Measurements from ENCODE around the gene PIK3R4.
A peak's percentile ranks its signal among the peaks of the same experiment; 100 is the strongest.

Gene PIK3R4

GRCh38 chr3:130746246-130747039, at the start of gene PIK3R4:
Gene PIK3R4 (minus strand): TSS chr3:130746829. CDS start chr3:130745218, 1,611 bp downstream.
- DNase-seq (ENCODE audit: low spot score): peak; percentile 99

- DNase-seq (ENCODE audit: low spot score): no peak
Observed at GRCh38 chr3:130795396-130795795, 48.8 kb upstream of the PIK3R4 start.

GRCh38 chr3:130792246-130792645, 45.6 kb upstream of the PIK3R4 start:
- no peak for DNase-seq (ENCODE audit: low spot score)

GRCh38 chr3:130789782-130790322, 43.2 kb upstream of the PIK3R4 start:
- DNase-seq (ENCODE audit: low spot score): no peak

- no peak for DNase-seq (ENCODE audit: low spot score)
Observed at GRCh38 chr3:130787422-130788068, 40.9 kb upstream of the PIK3R4 start.

GRCh38 chr3:130786306-130786705, 39.7 kb upstream of the PIK3R4 start:
- DNase-seq (ENCODE audit: low spot score): no peak

GRCh38 chr3:130783629-130784028, 37.0 kb upstream of the PIK3R4 start:
- no peak for DNase-seq (ENCODE audit: low spot score)

- no peak for DNase-seq (ENCODE audit: low spot score)
Observed at GRCh38 chr3:130779486-130779885, 32.9 kb upstream of the PIK3R4 start.

- DNase-seq (ENCODE audit: low spot score): no peak
Observed at GRCh38 chr3:130779031-130779430, 32.4 kb upstream of the PIK3R4 start.

- DNase-seq (ENCODE audit: low spot score): peak; percentile 17
Observed at GRCh38 chr3:130773366-130773765, 26.7 kb upstream of the PIK3R4 start.

GRCh38 chr3:130772129-130772528, 25.5 kb upstream of the PIK3R4 start:
- peak; percentile 2 for DNase-seq (ENCODE audit: low spot score)

- DNase-seq (ENCODE audit: low spot score): no peak
Observed at GRCh38 chr3:130770644-130771043, 24.0 kb upstream of the PIK3R4 start.

GRCh38 chr3:130761730-130762311, 15.2 kb upstream of the PIK3R4 start:
- no peak for DNase-seq (ENCODE audit: low spot score)

GRCh38 chr3:130760922-130761321, 14.3 kb upstream of the PIK3R4 start:
- DNase-seq (ENCODE audit: low spot score): no peak

- DNase-seq (ENCODE audit: low spot score): peak; percentile 78
Observed at GRCh38 chr3:130759692-130760338, 13.2 kb upstream of the PIK3R4 start.

GRCh38 chr3:130758624-130759369, 12.2 kb upstream of the PIK3R4 start:
- DNase-seq (ENCODE audit: low spot score): no peak

- no peak for DNase-seq (ENCODE audit: low spot score)
Observed at GRCh38 chr3:130757611-130758150, 11.1 kb upstream of the PIK3R4 start.

- DNase-seq (ENCODE audit: low spot score): no peak
Observed at GRCh38 chr3:130755666-130756065, 9.0 kb upstream of the PIK3R4 start.

- DNase-seq (ENCODE audit: low spot score): no peak
Observed at GRCh38 chr3:130748981-130749380, 2.4 kb upstream of the PIK3R4 start.

- no peak for DNase-seq (ENCODE audit: low spot score)
Observed at GRCh38 chr3:130748467-130748861, 1.8 kb upstream of the PIK3R4 start.

- no peak for DNase-seq (ENCODE audit: low spot score)
Observed at GRCh38 chr3:130743354-130743753, 3.3 kb downstream of the PIK3R4 start.

Measured in pons (tissue), 1 donor.